GM12873 (cell line): Measurements from ENCODE around the gene GABRD.

Experiments used
- CTCF ChIP-seq: IDR thresholded peaks from 2 replicates; pipeline ENCODE4 v1.5.1; 2012; ENCODE audit warnings: low read depth, mild to moderate bottlenecking, moderate library complexity, low read length, control low read depth; ENCODE audit not compliant: insufficient read depth; ENCODE audit errors: missing control alignments

The GABRD gene

GRCh38 chr1:1973716-1974642 is 45.2 kb upstream of the GABRD start:
- TF ChIP-seq CTCF: no peak

GRCh38 chr1:1974834-1975233 is 44.3 kb upstream of the GABRD start:
- no peak for TF ChIP-seq CTCF

GRCh38 chr1:1975535-1975934 is 43.6 kb upstream of the GABRD start:
- no peak for TF ChIP-seq CTCF

GRCh38 chr1:1976031-1976430 is 43.1 kb upstream of the GABRD start:
- TF ChIP-seq CTCF: no peak

- no peak for TF ChIP-seq CTCF
Measured at GRCh38 chr1:1978108-1978507, 41.0 kb upstream of the GABRD start.

- no peak for TF ChIP-seq CTCF
Measured at GRCh38 chr1:1979482-1980165, 39.5 kb upstream of the GABRD start.

GRCh38 chr1:1980467-1981141 is 38.5 kb upstream of the GABRD start:
- no peak for TF ChIP-seq CTCF
